Measurements from ENCODE around the gene STK35. TPM values are rescaled to one million over a fixed set of nuclear protein-coding genes. Genes with fewer than 3 reads are reported as not detected.

STK35 gene
- total RNA-seq, 3 donors from 2014 or later = 17.5 to 21.1 (median 18.7) TPM

DNA sequence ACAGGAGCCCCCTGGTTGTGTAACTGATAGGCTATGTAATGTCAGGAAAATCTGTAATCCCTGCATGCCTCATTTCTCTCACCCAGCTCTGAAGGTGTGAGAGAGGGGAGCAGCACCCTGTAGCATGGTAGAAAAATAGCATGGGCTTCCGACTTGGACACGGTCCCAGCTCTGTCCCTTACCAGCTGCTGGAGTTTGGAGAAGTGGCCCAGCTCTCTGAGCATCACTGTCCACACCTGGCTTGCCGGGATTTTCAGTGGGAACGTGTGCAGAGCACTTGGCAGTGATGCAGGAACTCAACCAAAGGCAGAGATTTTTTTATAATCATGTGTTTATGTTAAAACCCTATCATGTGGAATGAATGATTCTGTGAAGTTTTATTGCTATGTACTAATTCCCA is 34.6 kb downstream of the STK35 start:
- Mint-ChIP-seq H3K27me3 (ENCODE audit: low read depth) (no peaks in the 10 kb centered on the region), H3K9me3 (no peaks in the 10 kb centered on the region), H3K36me3 (ENCODE audit: insufficient read depth) (peaks cover 2% of the 10 kb centered on the region), H3K4me3 (no peak overlapping the region), H3K4me1 (ENCODE audit: low read depth) (peaks cover 19% of the 10 kb centered on the region)
- ATAC-seq = no peak
- no peak for DNase-seq

DNA sequence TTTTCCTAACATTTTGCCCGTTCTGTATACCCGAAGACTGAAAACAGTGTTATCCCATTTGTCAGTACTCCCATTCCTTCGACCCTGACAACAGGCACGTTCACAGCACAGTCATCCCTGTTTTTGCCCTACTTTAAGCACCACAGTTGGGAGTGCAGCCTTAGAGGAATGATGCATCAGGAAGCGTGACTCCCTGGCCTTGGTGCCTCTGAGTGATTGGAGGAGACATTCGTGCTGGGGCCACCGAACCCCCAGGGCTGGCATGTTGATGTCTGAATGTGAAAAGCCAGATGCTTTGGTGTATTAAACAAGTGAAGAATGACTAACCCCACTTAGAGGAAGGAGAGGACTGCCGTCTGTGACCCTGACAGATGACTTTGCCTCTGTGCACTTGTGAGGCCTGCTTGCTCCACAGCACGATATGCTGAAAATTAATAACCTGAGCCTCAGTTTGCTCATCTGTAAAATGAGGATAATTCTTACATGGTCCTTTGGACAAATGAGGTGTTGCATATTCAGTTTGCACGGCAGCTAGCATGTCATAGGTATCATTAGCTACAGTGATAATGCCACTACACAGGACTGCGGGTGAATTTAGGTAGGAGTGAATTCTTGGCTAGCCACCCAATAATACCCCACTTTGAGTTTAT is 36.0 kb downstream of the STK35 start:
- ATAC-seq (no peak), DNase-seq (no peak)
- Mint-ChIP-seq H3K4me1 (ENCODE audit: low read depth) (peaks cover 13% of the 10 kb centered on the region), H3K4me3 (no peak overlapping the region), H3K9me3 (no peaks in the 10 kb centered on the region), H3K36me3 (ENCODE audit: insufficient read depth) (peaks cover 2% of the 10 kb centered on the region), H3K27me3 (ENCODE audit: low read depth) (no peaks in the 10 kb centered on the region)

- ATAC-seq (no peak), DNase-seq (no peak)
- Mint-ChIP-seq H3K36me3 (ENCODE audit: insufficient read depth) (peaks cover 2% of the 10 kb centered on the region), H3K4me1 (ENCODE audit: low read depth) (peaks cover 9% of the 10 kb centered on the region), H3K9me3 (no peaks in the 10 kb centered on the region), H3K4me3 (no peak overlapping the region), H3K27me3 (ENCODE audit: low read depth) (no peaks in the 10 kb centered on the region)
Measured at GRCh38 chr20:2138396-2138795, 36.8 kb downstream of the STK35 start.

DNA sequence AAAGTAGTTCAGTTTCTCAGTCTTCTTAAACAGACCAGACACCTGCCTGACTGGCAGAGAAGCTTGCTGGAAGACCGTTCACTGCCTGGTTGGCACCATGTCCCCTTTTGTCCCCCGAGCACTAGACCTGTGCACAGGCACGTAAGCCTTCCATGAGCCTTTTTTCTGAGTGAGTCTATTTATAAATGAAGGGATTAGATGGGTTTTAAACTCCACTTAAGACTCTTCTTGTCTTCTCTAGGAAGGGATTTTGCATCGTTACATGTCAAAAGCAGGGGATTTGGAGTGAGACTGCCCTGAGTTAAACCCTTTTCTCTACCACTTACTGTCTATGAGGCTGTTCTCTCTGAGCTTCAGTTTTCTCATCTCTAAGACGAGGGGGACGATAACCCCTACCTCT is 37.6 kb downstream of the STK35 start:
- ATAC-seq = no peak
- Mint-ChIP-seq H3K4me1 (ENCODE audit: low read depth) (peaks cover 9% of the 10 kb centered on the region), H3K4me3 (no peak overlapping the region), H3K36me3 (ENCODE audit: insufficient read depth) (peaks cover 7% of the 10 kb centered on the region), H3K9me3 (no peaks in the 10 kb centered on the region), H3K27me3 (ENCODE audit: low read depth) (no peaks in the 10 kb centered on the region)
- no peak for DNase-seq

DNA sequence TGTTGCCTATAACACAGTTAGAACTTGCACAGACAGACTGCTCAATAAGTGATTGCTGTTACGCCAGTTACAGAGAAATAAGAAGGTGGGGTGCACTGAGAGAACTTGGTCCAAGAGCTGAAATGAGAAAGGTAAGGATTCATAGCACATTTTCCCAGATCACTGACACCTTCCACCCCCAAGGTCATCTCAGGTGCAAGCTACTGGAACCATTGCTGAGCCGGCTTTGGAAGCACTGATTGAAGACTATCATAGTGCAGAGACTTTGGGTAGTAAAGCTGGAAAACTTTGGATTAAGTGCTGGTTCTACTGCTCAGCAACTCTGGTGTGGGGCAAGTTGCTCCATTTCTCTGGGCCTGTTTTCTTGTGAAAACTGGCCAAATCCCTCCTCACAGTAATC is 38.1 kb downstream of the STK35 start:
- DNase-seq = no peak
- Mint-ChIP-seq H3K27me3 (ENCODE audit: low read depth) (no peaks in the 10 kb centered on the region), H3K4me3 (no peak overlapping the region)

DNA sequence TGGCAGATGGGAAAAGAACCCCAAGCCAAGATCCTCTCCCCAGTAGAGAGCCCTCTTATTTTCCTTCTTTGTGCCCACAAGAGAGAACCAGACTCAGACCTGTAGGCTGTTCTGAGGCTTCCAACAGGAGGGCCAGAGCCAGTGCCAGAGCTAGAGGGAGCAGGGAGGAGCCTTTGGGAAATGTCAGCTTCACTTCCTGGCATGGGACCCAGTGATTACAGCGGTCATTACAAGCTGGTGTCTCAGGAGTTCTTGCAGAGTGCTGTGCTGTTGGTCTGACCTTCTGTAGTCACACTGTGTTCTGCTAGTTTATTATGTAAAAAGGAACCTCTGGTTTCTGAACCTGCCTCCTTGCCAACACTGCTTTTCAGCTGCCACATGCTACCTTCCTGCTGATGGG is 38.9 kb downstream of the STK35 start:
- DNase-seq (no peak), ATAC-seq (no peak)
- Mint-ChIP-seq H3K9me3 (no peaks in the 10 kb centered on the region), H3K4me1 (ENCODE audit: low read depth) (peaks cover 9% of the 10 kb centered on the region), H3K27me3 (ENCODE audit: low read depth) (no peaks in the 10 kb centered on the region), H3K4me3 (no peak overlapping the region), H3K36me3 (ENCODE audit: insufficient read depth) (peaks cover 12% of the 10 kb centered on the region)

More for the DNA sequence above, 38.1 kb downstream of the STK35 start:
- Mint-ChIP-seq H3K9me3 (no peaks in the 10 kb centered on the region), H3K4me1 (ENCODE audit: low read depth) (peaks cover 9% of the 10 kb centered on the region), H3K36me3 (ENCODE audit: insufficient read depth) (peaks cover 7% of the 10 kb centered on the region)
- no peak for ATAC-seq

DNA sequence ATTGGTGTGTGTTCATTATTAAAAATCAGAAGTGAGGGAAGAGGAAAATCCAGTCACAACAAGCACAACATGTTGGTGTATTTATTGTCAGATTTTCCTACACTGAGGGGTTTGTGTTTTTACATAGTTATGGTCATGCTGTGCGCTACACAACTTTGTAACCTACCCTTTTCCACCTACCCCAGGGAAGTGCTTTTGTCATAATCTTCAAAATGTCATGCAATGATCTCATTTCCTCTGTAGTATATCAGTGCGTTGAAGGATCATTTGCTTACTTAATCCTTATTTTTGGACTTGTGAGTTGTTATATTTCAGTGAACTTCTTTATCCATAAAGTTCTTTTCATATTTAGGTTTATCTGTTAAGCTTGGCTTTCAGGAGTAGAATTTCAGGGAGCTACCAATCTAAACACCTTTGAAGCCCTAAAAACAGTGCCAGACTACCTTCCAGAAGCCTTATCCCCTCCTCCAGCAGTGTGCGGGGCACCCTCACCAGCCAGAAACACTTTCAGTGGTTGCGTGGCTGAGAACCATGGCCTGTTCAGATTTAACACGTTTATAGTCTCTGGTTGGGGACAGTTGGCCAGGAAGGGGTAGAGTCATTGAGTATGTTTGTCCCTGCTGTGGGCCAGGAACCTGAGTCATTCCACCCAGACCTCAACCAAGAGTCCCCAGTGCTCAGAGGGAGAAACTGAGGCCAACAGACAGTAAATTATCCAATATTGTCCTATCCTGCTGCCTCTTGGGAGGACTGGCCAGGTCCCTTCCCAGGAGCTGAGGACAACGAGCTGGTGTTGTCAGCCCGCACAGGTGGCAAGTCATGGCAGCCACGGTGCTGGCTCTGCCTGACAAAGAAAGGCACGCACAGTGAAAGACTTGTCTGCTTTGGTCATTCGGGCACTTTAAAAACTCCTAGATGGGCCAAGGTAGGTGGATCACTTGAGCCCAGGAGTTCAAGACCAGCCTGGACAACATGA is 40.3 kb downstream of the STK35 start:
- Mint-ChIP-seq H3K4me3 (no peak overlapping the region), H3K9me3 (no peaks in the 10 kb centered on the region), H3K4me1 (ENCODE audit: low read depth) (peaks cover 5% of the 10 kb centered on the region), H3K36me3 (ENCODE audit: insufficient read depth) (peaks cover 23% of the 10 kb centered on the region), H3K27me3 (ENCODE audit: low read depth) (no peaks in the 10 kb centered on the region)
- ATAC-seq (no peak), DNase-seq (no peak)

- Mint-ChIP-seq H3K27me3 (ENCODE audit: low read depth) (no peaks in the 10 kb centered on the region), H3K4me3 (no peak overlapping the region), H3K4me1 (ENCODE audit: low read depth) (peaks cover 4% of the 10 kb centered on the region), H3K36me3 (ENCODE audit: insufficient read depth) (peaks cover 23% of the 10 kb centered on the region), H3K9me3 (no peaks in the 10 kb centered on the region)
- ATAC-seq (no peak), DNase-seq (no peak)
Measured at GRCh38 chr20:2142649-2143048, 41.0 kb downstream of the STK35 start.

DNA sequence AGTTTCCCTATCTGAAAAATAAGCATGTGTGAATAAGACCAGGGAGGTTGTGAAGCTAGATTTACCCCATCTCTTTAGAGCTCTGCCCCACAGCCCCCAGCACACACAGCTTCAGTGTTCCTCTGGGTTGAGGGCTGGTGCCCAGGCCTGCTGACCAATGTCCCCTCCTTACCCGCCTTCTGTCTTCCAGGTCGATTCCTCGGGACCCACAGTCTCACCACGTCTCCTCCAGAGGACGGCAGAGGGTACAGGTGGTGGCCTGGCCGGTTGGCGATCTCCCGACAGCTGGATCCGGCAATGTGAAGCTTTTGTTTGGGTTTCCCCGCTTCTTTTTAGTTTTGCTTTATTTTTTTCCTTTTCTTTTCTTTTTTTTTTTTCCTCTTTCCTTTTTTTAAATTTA is 42.0 kb downstream of the STK35 start:
- H3K9me3 Mint-ChIP-seq = no peaks in the 10 kb centered on the region
- H3K27me3 Mint-ChIP-seq (ENCODE audit: low read depth) = no peaks in the 10 kb centered on the region
- H3K4me3 Mint-ChIP-seq = no peak overlapping the region
- no peak for ATAC-seq
- H3K36me3 Mint-ChIP-seq (ENCODE audit: insufficient read depth) = peaks cover 29% of the 10 kb centered on the region
- no peaks in the 10 kb centered on the region for H3K4me1 Mint-ChIP-seq (ENCODE audit: low read depth)
- no peak for DNase-seq

GRCh38 chr20:2144850-2145249 is 43.2 kb downstream of the STK35 start:
- Mint-ChIP-seq H3K27me3 (ENCODE audit: low read depth) (no peaks in the 10 kb centered on the region), H3K9me3 (no peaks in the 10 kb centered on the region), H3K4me1 (ENCODE audit: low read depth) (no peaks in the 10 kb centered on the region), H3K4me3 (no peak overlapping the region), H3K36me3 (ENCODE audit: insufficient read depth) (peaks cover 31% of the 10 kb centered on the region)
- no peak for DNase-seq
- no peak for ATAC-seq

GRCh38 chr20:2145376-2145775 is 43.7 kb downstream of the STK35 start:
- Mint-ChIP-seq H3K27me3 (ENCODE audit: low read depth) (no peaks in the 10 kb centered on the region), H3K4me3 (no peak overlapping the region), H3K4me1 (ENCODE audit: low read depth) (no peaks in the 10 kb centered on the region), H3K36me3 (ENCODE audit: insufficient read depth) (peaks cover 31% of the 10 kb centered on the region), H3K9me3 (no peaks in the 10 kb centered on the region)
- no peak for DNase-seq
- no peak for ATAC-seq

DNA sequence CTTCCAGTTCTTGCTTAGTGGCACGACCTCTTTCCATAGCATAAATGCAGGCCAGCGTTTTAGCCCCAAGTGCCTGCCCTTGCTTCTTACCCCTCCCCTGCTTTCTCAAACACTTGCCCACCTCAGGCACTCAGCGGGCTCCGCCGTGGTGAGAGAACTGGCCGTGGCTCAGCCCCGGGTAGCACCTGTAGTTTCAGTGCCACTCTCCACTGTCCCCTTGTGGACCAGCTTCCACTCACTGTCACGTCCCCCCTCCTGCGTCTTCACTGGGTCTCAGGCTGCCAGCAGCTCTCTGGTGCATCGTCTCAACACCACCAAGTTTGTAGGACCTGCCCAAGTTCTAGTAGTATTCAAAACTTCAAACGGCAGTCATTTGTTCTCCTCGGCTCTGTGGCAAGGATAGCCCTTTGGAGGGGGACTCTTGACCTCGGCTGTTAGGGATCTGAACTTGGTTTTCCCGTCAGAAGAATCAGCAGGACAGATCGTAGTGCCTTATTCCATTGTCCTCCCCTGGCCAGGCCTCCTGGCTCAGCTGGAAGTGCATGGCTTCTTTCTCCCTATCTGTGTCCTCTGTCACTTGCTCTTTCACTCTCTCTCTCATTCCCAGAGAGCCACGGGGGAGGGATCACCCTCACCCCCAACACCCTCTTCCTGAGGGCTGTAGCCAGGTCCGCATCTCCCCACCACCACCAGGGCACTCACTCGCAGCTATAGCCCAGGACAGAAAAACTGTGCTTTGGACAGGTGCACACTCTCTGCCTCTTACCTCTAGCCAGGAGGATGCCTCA is 44.6 kb downstream of the STK35 start:
- ATAC-seq (no peak), DNase-seq (no peak)
- H3K9me3 Mint-ChIP-seq = no peaks in the 10 kb centered on the region
- H3K4me3 Mint-ChIP-seq = no peak overlapping the region
- no peaks in the 10 kb centered on the region for H3K4me1 Mint-ChIP-seq (ENCODE audit: low read depth)
- no peaks in the 10 kb centered on the region for H3K27me3 Mint-ChIP-seq (ENCODE audit: low read depth)
- peaks cover 29% of the 10 kb centered on the region for H3K36me3 Mint-ChIP-seq (ENCODE audit: insufficient read depth)

DNA sequence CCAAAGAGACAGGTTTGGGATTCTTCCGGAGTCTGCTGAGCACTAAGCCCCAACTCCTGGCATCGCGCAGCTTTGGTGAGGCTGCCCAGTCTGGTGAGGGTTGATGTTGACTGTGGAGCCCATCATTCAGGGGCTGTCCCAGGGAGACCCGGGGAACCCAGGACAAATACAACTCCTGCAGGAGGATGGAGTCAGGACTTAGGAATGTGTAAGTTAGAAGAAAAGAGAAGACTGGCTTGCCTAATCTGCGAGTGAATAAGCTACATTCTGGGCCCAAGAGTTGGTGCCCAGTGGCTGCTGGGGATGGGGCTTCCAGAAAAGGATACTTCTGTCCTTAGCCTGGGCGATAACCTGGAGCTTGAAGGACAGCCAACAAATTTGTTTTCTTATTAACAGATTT is 47.9 kb downstream of the STK35 start:
- Mint-ChIP-seq H3K4me1 (ENCODE audit: low read depth) (no peaks in the 10 kb centered on the region), H3K4me3 (no peak overlapping the region), H3K9me3 (no peaks in the 10 kb centered on the region), H3K27me3 (ENCODE audit: low read depth) (no peaks in the 10 kb centered on the region), H3K36me3 (ENCODE audit: insufficient read depth) (peaks cover 24% of the 10 kb centered on the region)
- no peak for ATAC-seq
- no peak for DNase-seq

- Mint-ChIP-seq H3K4me3 (no peak overlapping the region), H3K27me3 (ENCODE audit: low read depth) (no peaks in the 10 kb centered on the region), H3K36me3 (ENCODE audit: insufficient read depth) (peaks cover 18% of the 10 kb centered on the region), H3K9me3 (no peaks in the 10 kb centered on the region), H3K4me1 (ENCODE audit: low read depth) (no peaks in the 10 kb centered on the region)
- ATAC-seq (no peak), DNase-seq (no peak)
Measured at GRCh38 chr20:2150660-2151059, 49.0 kb downstream of the STK35 start.
